GM12878 (cell line): Measurements from ENCODE around the gene PCDHGC4. TPM values are rescaled to one million over a fixed set of nuclear protein-coding genes. Genes with fewer than 3 reads are reported as not detected.

Experiments used
- CTCF ChIP-seq, 3 experiments: IDR thresholded peaks in 2 of 3; conservative IDR thresholded peaks in 1 of 3; 2 replicates each; pipeline ENCODE4 v1.5.1; 2011; ENCODE audit warnings: low read depth in 3 of 3, low read length in 3 of 3, mild to moderate bottlenecking in 3 of 3, control low read depth in 2 of 3, moderate library complexity in 2 of 3, inconsistent platforms in 1 of 3, mixed read lengths in 1 of 3; ENCODE audit not compliant: control insufficient read depth in 2 of 3, insufficient read depth in 1 of 3; ENCODE audit errors: extremely low read depth in 1 of 3
- KLF5 ChIP-seq: fragments of 450-650 bp; IDR thresholded peaks from 2 replicates; pipeline ENCODE4 v1.6.1; 2014; ENCODE audit warnings: mild to moderate bottlenecking; ENCODE audit not compliant: partially characterized antibody
- ZBTB11 ChIP-seq: fragments of 450-650 bp; formaldehyde crosslinking; IDR thresholded peaks from 2 replicates; pipeline ENCODE4 v1.5.0; 2022; ENCODE audit warnings: mild to moderate bottlenecking, missing genetic modification characterization
- polyA plus RNA-seq, 11 experiments: library from polyadenylated mRNA; depleted of rRNA in 4 of 11; unstranded in 6 of 11; stranded (reverse) in 5 of 11; fragments of >200 nt; fragmentation: Nextera tagmentation in 4 of 11; fragmentation: Illumina TruSeq in 1 of 11; extraction: Ambion mirVana in 4 of 11; extraction: Trizol in 1 of 11; gene quantifications; 1 replicate in 1 of 11; 2 replicates in 10 of 11; pipeline versions ENCODE4 v1.2.1 to v1.2.3, GENCODE V29; 2011 to 2016; ENCODE audit warnings: inconsistent platforms in 2 of 11, missing spikeins in 2 of 11, low read depth in 1 of 11
- total RNA-seq, 4 experiments: library from RNA; depleted of rRNA in 3 of 4; stranded (reverse); fragments of >200 nt in 3 of 4; fragmentation: Illumina TruSeq in 1 of 4; extraction: Trizol in 1 of 4; gene quantifications; 2 replicates each; pipeline versions ENCODE4 v1.2.1 to v1.2.3, GENCODE V29; 2013 to 2021

The PCDHGC4 gene
- total and polyA plus RNA-seq, 10 of the 15 experiments (the other 5 are each of a cell fraction or from before 2014, with no cell fraction given) = 0.04 to 1.2 (median 0.52) TPM

- TF ChIP-seq ZBTB11 (CRISPR knock-in tag) (no peak), KLF5 (no peak), CTCF (IDR thresholded peaks at IDR 0.05 in 2 of 3, conservative IDR thresholded peaks at IDR 0.05 in 1 of 3; ENCODE audit: control insufficient read depth in 2 of 3, extremely low read depth in 1 of 3, insufficient read depth in 1 of 3, low read depth in 3 of 3, low read length in 3 of 3) (no peak)
Measured at GRCh38 chr5:141513627-141514329, 28.9 kb downstream of the PCDHGC4 start (continued).
